Islet precursor cell (in vitro differentiated cells): ENCODE measurements around the gene TMEM109.

Experiments used
- DNase-seq: peaks from one replicate; pipeline ENCODE4 v3.0.0-alpha.2; 2018

The TMEM109 gene, protein sequence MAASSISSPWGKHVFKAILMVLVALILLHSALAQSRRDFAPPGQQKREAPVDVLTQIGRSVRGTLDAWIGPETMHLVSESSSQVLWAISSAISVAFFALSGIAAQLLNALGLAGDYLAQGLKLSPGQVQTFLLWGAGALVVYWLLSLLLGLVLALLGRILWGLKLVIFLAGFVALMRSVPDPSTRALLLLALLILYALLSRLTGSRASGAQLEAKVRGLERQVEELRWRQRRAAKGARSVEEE

DNA sequence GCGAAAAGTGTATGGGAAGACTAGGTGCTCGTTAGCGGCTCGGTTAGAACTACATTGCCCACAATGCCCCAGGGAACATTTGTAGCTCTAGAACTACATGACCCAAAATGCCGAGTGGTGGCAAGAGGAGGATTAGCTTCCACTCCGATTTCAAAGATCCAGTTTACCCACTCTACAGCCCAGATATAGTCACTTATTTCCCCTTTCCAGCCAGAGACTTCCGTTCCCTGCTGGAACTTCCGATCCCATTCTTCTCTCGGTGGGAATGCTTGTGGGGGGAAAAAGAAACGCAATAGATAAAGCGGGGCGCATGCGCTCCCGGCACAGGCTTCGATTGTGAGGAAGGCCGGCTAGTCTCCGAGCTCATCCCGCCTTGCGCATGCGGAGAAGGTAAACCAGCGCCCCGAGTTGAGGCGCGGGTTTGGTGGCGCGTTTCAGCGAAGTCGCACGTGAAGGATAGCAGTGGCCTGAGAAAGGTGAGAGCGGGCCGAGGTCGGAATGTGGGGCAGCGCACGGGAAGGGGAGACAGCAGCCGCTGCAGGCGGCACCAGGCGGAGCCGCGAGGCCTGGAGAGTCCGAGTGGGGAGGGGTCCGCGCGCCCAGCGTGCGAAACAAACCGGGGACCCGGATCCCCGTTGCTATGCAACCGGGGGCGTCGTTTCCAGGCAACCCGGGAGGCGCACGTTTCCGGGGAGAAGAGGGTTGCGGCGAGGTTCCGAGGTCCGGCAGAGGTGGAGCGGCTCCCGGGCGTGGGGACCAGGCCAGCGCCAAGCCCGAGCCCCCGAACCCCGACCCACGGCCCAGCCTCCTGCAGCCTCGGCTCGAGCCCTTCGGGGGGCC is at the start of gene TMEM109:
TSS of gene TMEM109 (plus strand) at position 366 of the 840 bp plus-strand sequence. CDS start 5,536 bp downstream, outside the sequence.
- DNase-seq: peak; percentile 91

DNA sequence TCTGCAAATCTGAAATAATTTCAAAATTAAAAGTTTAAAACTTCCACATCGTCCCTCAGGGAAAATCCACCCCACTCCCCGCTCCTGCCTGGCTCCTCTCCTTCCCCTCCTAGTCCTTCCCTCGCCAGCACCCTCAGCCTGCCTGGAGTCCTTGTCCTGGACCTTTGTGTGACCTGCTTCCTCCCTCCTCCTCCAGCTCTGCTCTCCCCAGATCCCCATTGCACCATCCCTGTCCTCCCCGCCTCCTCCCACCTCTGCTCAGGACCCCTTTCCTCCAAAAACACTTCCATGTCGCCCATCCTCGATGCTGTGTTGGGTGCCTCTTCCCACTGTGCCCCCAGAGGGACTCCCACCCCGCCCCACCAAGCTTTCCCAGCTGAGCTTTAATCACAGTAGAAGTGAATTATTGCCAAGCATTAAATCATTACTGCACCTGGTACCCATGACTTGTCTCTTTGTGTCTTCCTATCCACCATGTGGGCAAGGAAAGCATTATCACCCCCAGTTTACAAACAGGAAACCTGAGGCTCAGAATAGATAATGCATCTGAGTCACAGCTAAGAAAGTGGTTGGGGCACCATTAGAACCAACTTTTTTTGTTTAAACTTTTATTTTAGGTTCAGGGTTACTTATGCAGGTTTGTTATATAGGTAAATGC is 49.0 kb upstream of the TMEM109 start:
- no peak for DNase-seq

DNA sequence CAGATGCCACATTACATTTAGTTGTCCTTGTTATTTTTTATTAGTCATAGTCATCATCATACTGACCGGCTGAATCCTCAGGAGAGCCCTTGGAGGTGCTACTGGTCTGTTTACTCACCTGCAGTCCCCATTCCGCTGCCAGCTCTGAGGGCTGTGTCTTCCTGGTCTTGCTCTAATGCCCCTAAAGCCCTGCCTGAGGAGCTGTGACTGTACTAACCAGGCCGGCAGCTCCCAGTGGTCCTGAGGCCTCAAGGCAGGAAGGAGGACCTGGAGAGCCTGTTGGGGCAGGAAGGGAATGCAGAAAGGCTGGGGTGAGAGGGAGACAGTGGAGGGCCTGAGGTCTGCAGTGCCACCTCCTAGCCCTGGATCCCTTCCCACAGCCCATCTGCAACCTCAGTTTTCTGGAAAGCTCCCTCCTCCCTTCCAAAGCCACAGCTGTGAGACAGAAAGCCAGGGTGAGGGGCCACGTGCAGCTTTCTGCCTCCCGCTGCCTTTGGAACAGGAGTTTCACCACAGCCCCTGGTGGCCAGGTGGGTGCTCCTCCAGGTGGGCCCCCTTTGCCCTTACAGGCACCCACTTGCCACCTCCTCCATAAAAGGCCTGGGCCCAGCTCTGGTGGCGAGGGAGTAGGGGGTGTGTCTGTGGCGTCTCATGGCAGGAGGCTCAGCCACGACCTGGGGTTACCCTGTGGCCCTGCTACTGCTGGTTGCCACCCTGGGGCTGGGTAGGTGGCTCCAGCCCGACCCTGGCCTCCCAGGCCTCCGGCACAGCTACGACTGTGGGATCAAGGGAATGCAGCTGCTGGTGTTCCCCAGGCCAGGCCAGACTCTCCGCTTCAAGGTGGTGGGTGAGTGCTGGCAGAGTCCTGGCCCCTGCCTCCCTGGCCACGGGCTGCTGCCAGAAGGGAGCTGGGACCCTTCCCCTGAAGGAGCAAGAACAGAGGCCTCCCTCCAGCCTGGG is 46.8 kb upstream of the TMEM109 start, which contains the start of gene ZP1:
TSS of gene ZP1 (plus strand) at position 632 of the 960 bp plus-strand sequence. CDS start at position 652, 20 bp downstream.
- peak; percentile 74 for DNase-seq

DNA sequence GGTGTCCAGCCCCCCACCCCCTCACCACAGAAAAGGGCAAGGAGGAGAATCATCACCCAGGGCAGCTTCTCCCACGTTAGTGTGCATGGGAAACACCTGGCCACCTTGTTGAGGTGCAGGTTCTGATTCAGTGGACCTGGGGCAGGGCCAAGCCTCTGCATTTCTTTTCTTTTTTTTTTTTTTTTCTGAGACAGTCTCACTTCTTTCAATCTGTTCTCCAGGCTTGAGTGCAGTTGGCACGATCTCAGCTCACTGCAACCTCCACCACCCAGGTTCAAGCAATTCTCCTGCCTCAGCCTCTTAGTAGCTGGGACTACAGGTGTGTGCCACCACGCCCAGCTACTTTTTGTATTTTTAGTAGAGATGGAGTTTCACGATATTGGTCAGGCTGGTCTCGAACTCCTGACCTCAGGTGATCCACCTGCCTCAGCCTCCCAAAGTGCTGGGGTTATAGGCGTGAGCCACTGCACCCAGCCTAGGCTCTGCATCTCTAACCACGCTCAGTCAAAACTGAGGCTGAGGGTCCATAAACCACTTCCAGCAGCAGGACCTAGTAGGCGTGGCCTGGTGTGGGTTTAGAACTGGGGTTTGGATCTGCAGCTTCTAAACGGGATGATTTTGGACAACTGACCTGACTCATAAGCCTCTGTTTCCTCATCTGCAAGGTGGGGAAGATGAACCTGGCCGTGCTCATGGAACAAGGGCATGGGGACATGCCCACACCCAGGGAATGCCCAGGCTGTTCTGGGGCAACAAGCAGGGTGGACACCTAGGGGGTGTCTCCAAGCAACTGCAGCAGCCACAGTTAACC is 45.9 kb upstream of the TMEM109 start:
- no peak for DNase-seq

DNA sequence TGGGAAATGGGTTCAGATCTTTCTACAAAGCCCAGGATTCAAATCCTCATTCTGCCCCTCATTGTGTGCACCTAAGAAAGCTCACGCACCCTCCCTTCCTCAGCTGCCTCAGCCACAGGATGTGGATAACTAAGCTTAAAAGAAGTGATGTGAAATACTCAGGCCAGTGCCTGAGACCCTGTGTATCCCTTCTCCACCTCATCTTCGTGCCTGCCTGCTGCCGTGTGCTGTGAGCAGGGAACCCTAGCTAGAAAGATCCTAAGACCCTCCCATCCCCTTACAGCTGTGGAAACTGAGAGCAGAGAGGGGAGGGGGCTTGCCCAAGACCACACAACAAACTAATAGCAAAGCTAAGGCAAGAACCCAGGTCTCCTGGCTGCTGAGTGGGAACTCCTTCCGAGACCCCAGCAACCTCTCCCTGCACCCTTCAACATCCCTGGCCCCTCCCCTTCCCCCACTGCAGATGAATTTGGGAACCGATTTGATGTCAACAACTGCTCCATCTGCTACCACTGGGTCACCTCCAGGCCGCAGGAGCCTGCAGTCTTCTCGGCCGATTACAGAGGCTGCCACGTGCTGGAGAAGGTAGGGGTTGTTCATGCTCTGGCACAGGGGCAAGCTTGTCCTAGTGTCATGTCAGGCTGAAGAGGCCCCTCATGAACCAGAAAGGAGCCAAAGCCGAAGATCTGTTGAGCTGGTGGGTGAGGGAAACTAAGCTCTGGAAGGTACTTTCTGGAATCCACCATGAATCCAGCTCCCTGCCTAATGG is 45.1 kb upstream of the TMEM109 start:
- DNase-seq: no peak

DNA sequence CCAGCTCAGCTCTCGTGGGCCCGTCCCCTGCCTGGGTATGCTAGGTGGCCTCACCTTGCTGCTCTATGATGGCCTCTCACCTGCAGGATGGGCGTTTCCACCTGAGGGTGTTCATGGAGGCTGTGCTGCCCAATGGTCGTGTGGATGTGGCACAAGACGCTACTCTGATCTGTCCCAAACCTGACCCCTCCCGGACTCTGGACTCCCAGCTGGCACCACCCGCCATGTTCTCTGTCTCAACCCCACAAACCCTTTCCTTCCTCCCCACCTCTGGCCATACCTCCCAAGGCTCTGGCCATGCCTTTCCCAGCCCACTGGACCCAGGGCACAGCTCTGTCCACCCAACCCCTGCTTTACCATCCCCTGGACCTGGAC is 44.5 kb upstream of the TMEM109 start:
- no peak for DNase-seq

DNA sequence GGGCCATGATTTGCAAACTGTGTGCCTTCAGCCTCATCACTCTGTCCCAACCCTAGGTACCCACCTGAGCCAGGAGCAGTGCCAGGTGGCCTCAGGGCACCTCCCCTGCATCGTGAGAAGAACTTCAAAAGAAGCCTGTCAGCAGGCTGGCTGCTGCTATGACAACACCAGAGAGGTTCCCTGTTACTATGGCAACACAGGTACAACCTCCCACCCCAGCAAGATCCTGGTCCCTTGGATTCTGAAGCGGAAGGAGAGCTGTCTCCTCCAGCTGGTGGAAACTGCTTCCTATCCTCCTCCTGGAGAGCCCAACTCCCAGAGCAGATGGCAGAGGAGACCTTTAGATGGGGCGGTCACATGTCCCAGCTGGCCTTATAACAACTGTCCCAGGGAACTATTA is 43.7 kb upstream of the TMEM109 start:
- DNase-seq: no peak

DNA sequence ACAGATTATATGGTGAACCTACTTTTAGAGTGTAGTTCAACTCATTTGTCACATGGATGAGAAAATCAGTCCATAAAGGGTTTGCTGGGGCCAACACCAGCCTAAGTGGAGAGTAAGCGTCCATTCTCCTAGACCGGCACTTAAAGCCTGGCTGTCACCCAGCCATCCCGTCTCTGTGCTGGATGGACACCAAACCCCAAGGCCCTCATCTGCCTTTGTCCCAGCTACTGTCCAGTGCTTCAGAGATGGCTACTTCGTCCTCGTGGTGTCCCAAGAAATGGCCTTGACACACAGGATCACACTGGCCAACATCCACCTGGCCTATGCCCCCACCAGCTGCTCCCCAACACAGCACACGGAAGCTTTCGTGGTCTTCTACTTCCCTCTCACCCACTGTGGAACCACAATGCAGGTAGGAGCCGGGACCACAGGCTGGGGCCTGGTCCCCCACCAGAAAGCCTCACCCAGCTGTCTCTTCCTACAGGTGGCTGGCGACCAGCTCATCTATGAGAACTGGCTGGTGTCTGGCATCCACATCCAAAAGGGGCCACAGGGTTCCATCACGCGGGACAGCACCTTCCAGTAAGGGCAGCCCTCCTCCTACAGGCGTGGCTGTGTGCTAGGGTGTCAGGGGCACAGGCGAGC is 43.1 kb upstream of the TMEM109 start:
- DNase-seq: no peak

DNA sequence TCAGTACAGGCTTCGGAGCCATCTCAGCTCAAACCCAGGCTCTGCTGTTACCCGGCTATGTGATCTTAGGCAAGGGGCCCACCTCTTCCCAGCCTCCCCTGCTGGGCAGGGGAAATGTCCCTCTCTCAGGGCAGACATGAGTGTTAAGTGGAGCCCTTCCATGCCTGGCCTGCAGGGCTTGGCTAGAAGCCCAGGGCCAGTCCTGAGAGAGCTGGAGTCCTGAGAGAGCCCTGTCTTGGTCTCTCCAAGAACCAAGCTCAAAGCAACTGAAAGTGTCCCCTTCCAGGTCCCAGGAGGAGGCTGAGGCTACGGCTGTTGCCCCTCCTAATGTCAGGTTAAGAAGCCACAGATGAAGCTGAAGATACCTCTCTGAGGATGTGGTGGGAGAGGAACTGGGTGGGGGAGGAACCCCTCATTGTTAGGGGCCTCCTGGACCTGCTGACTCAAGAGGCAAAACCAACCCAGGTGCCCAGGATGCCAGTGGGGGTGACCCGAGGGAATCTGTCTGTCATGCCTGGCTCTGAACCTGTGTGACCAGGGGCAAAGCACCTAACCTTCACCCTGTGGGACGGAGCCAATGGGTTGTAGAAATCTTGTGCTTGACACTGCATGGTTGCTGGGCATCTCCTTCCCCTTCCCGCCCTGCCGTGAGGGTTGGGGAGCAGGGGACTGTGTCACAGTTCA is 42.4 kb upstream of the TMEM109 start:
- peak; percentile 46 for DNase-seq

DNA sequence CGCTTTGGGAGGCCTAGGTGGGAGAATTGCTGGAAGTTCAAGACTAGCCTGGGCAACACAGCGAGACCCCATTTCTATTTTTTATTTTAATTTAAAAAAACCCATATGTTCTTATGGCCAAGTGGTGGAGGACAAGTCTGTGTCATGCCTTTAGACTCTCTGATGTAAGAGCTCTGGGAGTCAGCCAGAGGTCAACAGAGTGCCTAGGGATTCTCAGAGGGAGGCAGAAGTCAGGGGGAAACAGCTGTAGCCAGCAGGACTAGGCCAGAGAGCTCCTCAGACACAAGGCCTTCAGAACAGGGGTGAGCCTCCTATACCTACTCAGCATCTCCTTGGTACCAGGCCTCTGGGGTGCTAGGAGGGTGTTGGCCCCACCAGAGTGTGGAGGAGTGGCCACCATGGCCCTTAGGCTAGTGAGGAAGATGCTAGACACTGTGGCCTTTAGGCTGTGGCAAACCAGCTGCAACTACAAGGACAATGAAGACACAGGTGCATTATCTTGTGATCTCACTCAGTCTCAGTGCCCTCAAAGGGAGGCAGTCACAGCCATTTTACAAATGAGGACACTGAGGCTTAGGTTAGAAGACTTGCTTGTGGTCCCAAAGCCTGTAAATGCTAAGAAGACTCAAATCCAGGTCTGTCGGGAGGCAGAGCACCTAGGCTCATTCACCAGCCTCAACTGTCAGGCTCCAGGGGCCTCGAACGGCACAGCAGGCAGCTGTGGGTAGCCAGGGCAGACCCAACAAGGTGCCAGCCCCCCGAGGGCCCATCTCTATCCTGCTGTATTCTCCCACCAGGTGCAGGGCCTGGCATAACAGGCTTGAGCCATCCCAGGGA is 41.6 kb upstream of the TMEM109 start:
- no peak for DNase-seq

DNA sequence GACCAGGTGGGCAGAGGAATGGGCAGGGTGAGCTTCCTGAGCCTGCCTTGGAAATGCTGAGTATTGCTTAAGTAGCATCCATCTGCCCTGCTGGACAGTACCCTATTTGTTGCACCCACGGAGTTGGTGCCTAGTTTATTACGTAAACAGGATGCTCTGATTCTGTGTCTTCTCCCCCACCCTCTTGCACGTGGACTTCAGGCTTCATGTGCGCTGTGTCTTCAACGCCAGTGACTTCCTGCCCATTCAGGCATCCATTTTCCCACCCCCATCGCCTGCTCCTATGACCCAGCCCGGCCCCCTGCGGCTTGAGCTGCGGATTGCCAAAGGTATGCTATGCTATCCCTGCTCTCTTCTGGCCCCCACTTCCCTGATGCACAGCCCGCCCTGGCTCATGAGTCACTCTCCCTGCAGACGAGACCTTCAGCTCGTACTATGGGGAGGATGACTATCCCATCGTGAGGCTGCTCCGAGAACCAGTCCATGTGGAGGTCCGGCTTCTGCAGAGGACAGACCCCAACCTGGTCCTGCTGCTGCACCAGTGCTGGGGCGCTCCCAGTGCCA is 40.9 kb upstream of the TMEM109 start:
- peak; percentile 74 for DNase-seq

DNA sequence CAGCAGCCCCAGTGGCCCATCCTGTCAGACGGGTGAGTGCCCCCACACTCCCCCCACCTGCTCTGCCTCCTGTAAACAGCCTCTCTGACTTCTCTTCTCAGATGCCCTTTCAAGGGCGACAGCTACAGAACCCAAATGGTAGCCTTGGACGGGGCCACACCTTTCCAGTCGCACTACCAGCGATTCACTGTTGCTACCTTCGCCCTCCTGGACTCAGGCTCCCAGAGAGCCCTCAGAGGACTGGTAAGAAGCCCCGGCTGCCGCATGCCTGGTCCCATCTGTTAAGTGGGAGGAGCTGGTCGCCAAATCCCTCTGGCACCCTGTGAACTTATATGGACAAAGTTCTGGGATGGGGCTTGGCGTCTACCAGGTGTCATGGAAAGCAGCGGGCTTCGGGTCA is 40.4 kb upstream of the TMEM109 start:
- peak; percentile 46 for DNase-seq

DNA sequence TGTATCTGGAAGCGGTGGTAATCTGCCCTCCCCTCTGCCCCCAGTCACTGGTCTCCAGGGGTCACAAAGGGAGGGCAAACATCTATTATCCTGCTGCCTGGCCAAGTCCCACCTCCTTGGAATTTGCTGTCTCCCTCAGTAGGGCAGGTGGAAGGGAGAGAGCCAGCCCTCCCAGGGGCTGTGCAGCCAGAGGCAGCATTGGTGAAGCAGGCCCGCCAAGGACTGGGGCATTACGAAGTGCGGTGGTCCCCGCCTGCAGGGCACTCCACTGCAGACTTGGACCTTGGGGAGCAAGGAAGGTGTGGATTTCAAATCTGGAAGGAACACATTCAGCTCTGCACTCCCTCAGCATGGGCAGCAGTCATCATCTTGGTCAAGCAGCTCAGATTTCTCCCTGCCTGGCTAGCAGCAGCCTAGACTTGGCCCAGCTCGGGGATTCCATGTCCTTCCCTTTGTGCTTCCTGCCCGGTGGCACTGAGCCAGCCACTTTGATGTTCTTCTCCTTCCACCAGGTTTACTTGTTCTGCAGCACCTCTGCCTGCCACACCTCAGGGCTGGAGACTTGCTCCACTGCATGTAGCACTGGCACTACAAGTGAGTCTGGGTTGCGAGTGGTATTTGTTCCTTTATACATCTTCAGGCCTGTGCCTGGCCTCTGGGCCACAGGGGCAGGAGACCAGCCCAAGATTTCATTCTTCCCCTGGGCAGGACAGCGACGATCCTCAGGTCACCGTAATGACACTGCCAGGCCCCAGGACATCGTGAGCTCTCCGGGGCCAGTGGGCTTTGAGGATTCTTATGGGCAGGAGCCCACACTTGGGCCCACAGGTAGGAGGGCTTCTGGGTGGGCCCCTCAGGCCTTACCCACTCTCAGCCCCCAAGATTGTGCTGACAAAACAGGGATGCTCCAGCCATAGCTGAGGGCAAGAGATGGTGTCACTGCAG is 39.3 kb upstream of the TMEM109 start:
- peak; percentile 40 for DNase-seq

DNA sequence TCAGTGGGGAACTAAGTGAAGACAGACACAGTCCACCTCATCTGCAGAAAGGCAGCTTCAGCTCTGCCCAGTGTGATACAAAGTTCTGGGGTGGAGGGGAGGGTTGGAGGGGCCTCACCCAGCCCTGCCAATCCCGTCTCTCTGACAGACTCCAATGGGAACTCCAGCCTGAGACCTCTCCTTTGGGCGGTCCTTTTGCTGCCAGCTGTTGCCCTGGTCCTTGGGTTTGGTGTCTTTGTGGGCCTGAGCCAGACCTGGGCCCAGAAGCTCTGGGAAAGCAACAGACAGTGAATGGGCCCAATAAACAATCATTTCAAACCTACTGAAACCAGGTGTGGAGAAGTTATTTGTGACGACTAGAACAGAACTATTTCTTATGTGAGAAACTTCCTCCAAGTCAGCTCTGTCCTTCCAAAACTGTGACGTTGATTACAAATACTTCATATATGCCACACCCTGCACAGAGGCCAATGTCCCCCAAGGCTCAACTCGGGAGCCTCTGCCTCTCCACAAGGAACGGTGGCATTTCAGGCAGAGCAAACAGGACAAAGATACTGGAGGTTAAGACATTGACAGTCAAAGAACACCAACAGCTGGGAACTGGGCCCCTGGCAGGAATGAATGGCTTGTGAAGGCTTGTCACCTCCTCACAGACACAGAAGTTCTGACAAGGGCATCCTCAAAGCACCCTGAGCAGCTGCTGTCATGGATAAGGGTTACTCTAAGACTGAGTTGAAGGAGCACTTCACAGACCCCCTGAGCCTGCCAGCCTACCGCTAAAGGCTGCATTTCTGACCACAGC is 38.4 kb upstream of the TMEM109 start:
- no peak for DNase-seq

DNA sequence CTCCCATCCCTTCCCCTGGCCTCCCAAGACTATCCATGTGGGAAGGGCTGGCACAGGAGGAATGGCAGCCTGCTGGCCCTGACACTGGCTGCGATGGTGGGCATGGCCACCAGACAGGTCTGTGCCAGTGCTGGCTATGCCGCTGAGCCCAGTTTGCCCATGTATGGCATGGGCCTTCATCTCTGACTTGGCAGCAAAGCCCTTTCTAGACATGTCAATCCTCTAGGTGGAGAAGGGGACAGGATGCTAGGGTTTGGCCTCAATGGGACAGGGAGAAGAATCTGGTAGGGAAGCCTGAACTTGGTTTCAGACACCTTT is 37.8 kb upstream of the TMEM109 start:
- no peak for DNase-seq
